Panc1 (cell line): ENCODE data around the gene SLC10A7. TPM values are rescaled to one million over a fixed set of nuclear protein-coding genes. Genes with fewer than 3 reads are reported as not detected.

ENCODE experiments used
- ATAC-seq: fragments of 200-7000 bp; cut with Tn5 transposase; 2 replicates; pipeline ENCODE4 v1.9.1; 2020; ENCODE audit warnings: mild to moderate bottlenecking, moderate library complexity
- Bru-seq: library from RNA; stranded (reverse); fragments of 400-500 nt; gene quantifications from one replicate; lab custom pipeline; 2021; lab: Mats Ljungman, UMichigan
- BruChase-seq, 2 experiments: library from RNA; stranded (reverse); fragments of 400-500 nt; gene quantifications; one replicate each; lab custom pipeline; 2021; lab: Mats Ljungman, UMichigan
- BruUV-seq: library from RNA; stranded (reverse); fragments of 400-500 nt; replicated peaks from 2 replicates; lab custom pipeline; 2021; lab: Mats Ljungman, UMichigan
- CTCF ChIA-PET: fragments of 300-600 bp; sonication (Branson Sonifier 250); formaldehyde crosslinking; loops from one replicate; lab custom pipeline; 2022; ENCODE audit warnings: antibody characterized with exemption; lab: Charles Lee
- POLR2A ChIA-PET: fragments of 300-600 bp; sonication (Branson Sonifier 250); formaldehyde crosslinking; loops from one replicate; lab custom pipeline; 2022; ENCODE audit warnings: antibody characterized with exemption; lab: Charles Lee
- DNase-seq: peaks from one replicate; pipeline ENCODE4 v3.0.0-alpha.2; 2010; ENCODE audit warnings: low read depth, low spot score
- H3K27ac ChIP-seq: 2 replicates; pipeline ENCODE4 v1.5.1; 2011; ENCODE audit warnings: mild to moderate bottlenecking, low read length, inconsistent platforms
- H3K27me3 ChIP-seq: fragments of 200-500 bp; sonication (Bioruptor generic); 2 replicates; pipeline ENCODE4 v1.6.0; 2014; ENCODE audit warnings: low read length, inconsistent platforms; ENCODE audit not compliant: control insufficient read depth, insufficient read depth
- H3K36me3 ChIP-seq: fragments of 200-500 bp; sonication (Bioruptor generic); 2 replicates; pipeline ENCODE4 v1.5.1; 2014; ENCODE audit warnings: inconsistent platforms, mild to moderate bottlenecking, low read length, moderate library complexity; ENCODE audit not compliant: control insufficient read depth, insufficient read depth
- H3K4me1 ChIP-seq: 2 replicates; pipeline ENCODE4 v1.5.1; 2011; ENCODE audit warnings: inconsistent platforms, mild to moderate bottlenecking, low read length, moderate library complexity; ENCODE audit not compliant: control insufficient read depth, insufficient read depth
- H3K4me3 ChIP-seq, 2 experiments: 2 replicates each; pipeline ENCODE4 v1.5.1; 2011 to 2012; ENCODE audit warnings: low read depth in 2 of 2, low read length in 2 of 2, mild to moderate bottlenecking in 2 of 2, inconsistent platforms in 1 of 2, moderate library complexity in 1 of 2
- H3K9me3 ChIP-seq: fragments of 200-500 bp; sonication (Bioruptor generic); 2 replicates; pipeline ENCODE4 v1.5.1; 2014; ENCODE audit warnings: low read depth, mild to moderate bottlenecking, inconsistent platforms, low read length, moderate library complexity; ENCODE audit not compliant: control insufficient read depth, insufficient read depth
- CTCF ChIP-seq: fragments of 450-650 bp; IDR thresholded peaks from 2 replicates; pipeline ENCODE4 v1.5.1; 2017; ENCODE audit warnings: mild to moderate bottlenecking
- POLR2AphosphoS5 ChIP-seq: IDR thresholded peaks from 2 replicates; pipeline ENCODE4 v1.6.1; 2012; ENCODE audit warnings: mild to moderate bottlenecking, low read depth, low read length, moderate library complexity
- REST ChIP-seq, 2 experiments: IDR thresholded peaks; 2 replicates each; pipeline ENCODE4 v1.6.1; 2011 to 2012; ENCODE audit warnings: low read depth in 2 of 2, control low read depth in 1 of 2, low read length in 1 of 2, mild to moderate bottlenecking in 1 of 2, moderate library complexity in 1 of 2; ENCODE audit not compliant: insufficient read depth in 1 of 2
- SIN3A ChIP-seq: IDR thresholded peaks from 2 replicates; pipeline ENCODE4 v1.6.1; 2012; ENCODE audit warnings: low read depth, mild to moderate bottlenecking, low read length, moderate library complexity, borderline replicate concordance; ENCODE audit not compliant: insufficient read depth
- TCF7L2 ChIP-seq: IDR thresholded peaks from 2 replicates; pipeline ENCODE4 v1.6.1; 2011; ENCODE audit warnings: mild to moderate bottlenecking, low read depth, low read length, inconsistent platforms
- in situ Hi-C: cut with HindIII; loops from 2 replicates; pipeline ENCODE4 v1.10.0; 2016; ENCODE audit warnings: low sequenced_read_pairs, low pct_unique_long_range_greater_than_20kb
- intact Hi-C: fragments of 100-400 bp; cut with micrococcal nuclease; formaldehyde crosslinking; loops from one replicate; pipeline ENCODE4 v1.10.0; 2022; ENCODE audit not compliant: unreplicated experiment
- long read RNA-seq: library from polyadenylated mRNA; unstranded; transcript quantifications from one replicate; pipeline ENCODE4 v2.0.0, GENCODE V29; 2021; ENCODE audit not compliant: unreplicated experiment
- polyA plus RNA-seq: library from polyadenylated mRNA; unstranded; fragments of >200 nt; gene quantifications from one replicate; pipeline ENCODE4 v1.2.1, GENCODE V29; 2012; ENCODE audit warnings: missing spikeins; ENCODE audit not compliant: insufficient read length
- total RNA-seq: library from RNA; stranded (reverse); gene quantifications from one replicate; pipeline ENCODE4 v1.2.1, GENCODE V29; 2021; ENCODE audit not compliant: unreplicated experiment

The SLC10A7 gene
- 1.5 TPM for total RNA-seq
- polyA plus RNA-seq = 0.70 TPM
- percentile 42 among the genes with signal in this experiment for Bru-seq, nascent RNA
- percentile 34 among the genes with signal in this experiment for BruChase-seq, experiment 1, labeled RNA remaining after a 2-hour chase
- percentile 31 among the genes with signal in this experiment for BruChase-seq, experiment 2, labeled RNA remaining after a 6-hour chase
- long read RNA-seq, partial matches to known transcripts = 1 of 4 reads
- long read RNA-seq, other reads (novel, unspliced or antisense) = 3 of 4 reads

DNA sequence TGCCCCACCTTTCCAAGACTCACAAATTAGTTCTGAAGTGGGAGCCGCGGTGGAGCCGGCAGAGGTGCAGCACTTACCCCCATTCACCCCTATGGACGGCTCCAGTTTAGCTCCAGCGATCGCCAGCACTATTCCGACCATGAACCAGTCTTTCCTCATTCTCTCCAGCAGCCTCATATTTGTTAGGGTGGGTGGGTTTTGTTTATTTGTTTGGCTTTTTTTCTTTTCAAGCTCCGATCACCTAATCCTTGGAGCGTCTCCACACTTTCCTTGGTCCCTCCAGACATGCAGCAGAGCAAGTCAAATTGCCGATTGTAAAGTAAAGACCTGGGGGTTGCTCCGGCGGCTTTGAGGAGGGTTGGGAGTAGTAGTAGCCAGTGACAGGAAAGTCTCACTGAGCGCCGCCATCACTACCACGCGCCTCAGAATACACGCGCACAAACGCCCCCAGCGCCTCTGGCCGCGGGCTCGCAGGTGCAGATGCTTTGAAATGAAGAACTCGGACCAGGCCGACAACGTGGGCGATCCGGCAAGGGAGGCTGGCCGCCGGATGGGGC lies at the start of gene SLC10A7:
Gene SLC10A7 (minus strand): TSS at position 400 of the 557 bp plus-strand sequence. CDS start 223 bp downstream, at position 177.
- no peaks in the 10 kb centered on the region for H3K27me3 ChIP-seq
- BruUV-seq = no TSS peak
- TF ChIP-seq TCF7L2 (no peak), CTCF (no peak), SIN3A (no peak), REST (IDR thresholded peaks at IDR 0.05; ENCODE audit: insufficient read depth in 1 of 2, low read depth in 2 of 2, low read length in 1 of 2) (no peak), POLR2AphosphoS5 (no peak)
- no peak for DNase-seq
- intact Hi-C loops = no loop called here
- H3K4me3 ChIP-seq = peak within 1 kb of the TSS; percentile 73 to 93
- H3K4me1 ChIP-seq = no peaks in the 10 kb centered on the region; the same call in 1 of the 2 replicates
- peak within 1 kb of the TSS; percentile 77 for H3K27ac ChIP-seq
- ChIA-PET CTCF (no interaction called here), POLR2A (no interaction called here)
- H3K9me3 ChIP-seq = no peaks in the 10 kb centered on the region
- peaks cover 5% of the 10 kb centered on the region; the same call in 1 of the 2 replicates for H3K36me3 ChIP-seq
- ATAC-seq = peak; percentile 96
- in situ Hi-C loops = no loop called here

DNA sequence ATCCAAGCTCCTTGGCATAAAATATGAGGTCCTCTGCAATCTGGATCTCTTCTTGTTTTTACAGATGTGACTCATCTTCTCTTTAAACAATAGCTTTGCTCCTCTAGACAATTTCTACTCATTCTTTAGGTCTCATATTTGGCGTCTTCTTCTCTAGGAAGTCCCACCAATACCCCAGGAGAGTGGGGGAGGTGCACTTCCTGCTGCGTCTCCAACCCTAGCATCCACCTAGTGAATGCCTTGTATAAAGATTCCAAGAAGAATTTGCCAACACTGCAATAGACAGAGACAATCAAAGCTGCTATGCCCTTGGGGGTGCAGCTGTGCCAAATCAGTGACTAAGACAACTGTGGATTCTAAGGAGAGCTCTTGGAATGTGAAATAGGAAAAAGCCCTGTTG lies 45.7 kb upstream of the SLC10A7 start:
- CTCF ChIA-PET = no interaction called here
- Histone ChIP-seq H3K4me3 (no peak overlapping the region), H3K9me3 (no peaks in the 10 kb centered on the region), H3K27ac (no peak overlapping the region), H3K27me3 (no peaks in the 10 kb centered on the region), H3K36me3 (no peaks in the 10 kb centered on the region), H3K4me1 (no peaks in the 10 kb centered on the region)
- intact Hi-C loops (no loop called here), in situ Hi-C loops (no loop called here)
- no peak for ATAC-seq
- TF ChIP-seq REST (IDR thresholded peaks at IDR 0.05; ENCODE audit: insufficient read depth in 1 of 2, low read depth in 2 of 2, low read length in 1 of 2) = no peak
- TF ChIP-seq TCF7L2 = no peak
- no peak for TF ChIP-seq CTCF
- no peak for TF ChIP-seq POLR2AphosphoS5
- no peak for TF ChIP-seq SIN3A
- DNase-seq = no peak
- POLR2A ChIA-PET = no interaction called here
- BruUV-seq = no TSS peak
